H9 (cell line): ENCODE measurements around the gene UNC5A. TPM values are rescaled to one million over a fixed set of nuclear protein-coding genes. Genes with fewer than 3 reads are reported as not detected.

Experiments
- DNase-seq: peaks from one replicate; pipeline ENCODE4 v3.0.0-alpha.2; 2017
- H2AFZ ChIP-seq: one replicate; pipeline ENCODE4 v1.6.1; 2013; ENCODE audit warnings: mild to moderate bottlenecking, low read length, control low read depth, moderate library complexity
- H2AK5ac ChIP-seq: 2 replicates; pipeline ENCODE4 v1.6.1; 2013; ENCODE audit warnings: low read length, control low read depth, mixed read lengths; ENCODE audit not compliant: insufficient read length
- H2BK120ac ChIP-seq: one replicate; pipeline ENCODE4 v1.6.1; 2013; ENCODE audit warnings: low read depth, mild to moderate bottlenecking, low read length, control low read depth, inconsistent platforms; ENCODE audit not compliant: poor library complexity, severe bottlenecking
- H2BK12ac ChIP-seq: 2 replicates; pipeline ENCODE4 v1.6.1; 2013; ENCODE audit warnings: low read length, control low read depth, mixed read lengths, low read depth; ENCODE audit not compliant: insufficient read length
- H2BK15ac ChIP-seq: 2 replicates; pipeline ENCODE4 v1.6.1; 2013; ENCODE audit warnings: low read depth, low read length, control low read depth
- H2BK20ac ChIP-seq: one replicate; pipeline ENCODE4 v1.6.1; 2013; ENCODE audit warnings: low read depth, mild to moderate bottlenecking, low read length, control low read depth, inconsistent platforms; ENCODE audit not compliant: poor library complexity, severe bottlenecking
- H2BK5ac ChIP-seq: 2 replicates; pipeline ENCODE4 v1.6.1; 2013; ENCODE audit warnings: low read length, control low read depth, mixed read lengths; ENCODE audit not compliant: insufficient read length
- H3K14ac ChIP-seq: 2 replicates; pipeline ENCODE4 v1.6.1; 2013; ENCODE audit warnings: low read length, control low read depth; ENCODE audit not compliant: insufficient read depth
- H3K18ac ChIP-seq: 2 replicates; pipeline ENCODE4 v1.6.1; 2013; ENCODE audit warnings: low read depth, mild to moderate bottlenecking, mixed read lengths, low read length, control low read depth; ENCODE audit not compliant: insufficient read length
- H3K23ac ChIP-seq: 2 replicates; pipeline ENCODE4 v1.6.1; 2013; ENCODE audit warnings: low read length, control low read depth, mixed read lengths, low read depth; ENCODE audit not compliant: insufficient read length
- H3K23me2 ChIP-seq: 2 replicates; pipeline ENCODE4 v1.6.1; 2013; ENCODE audit warnings: low read depth, mild to moderate bottlenecking, mixed read lengths, low read length, control low read depth; ENCODE audit not compliant: insufficient read length, poor library complexity, severe bottlenecking
- H3K27ac ChIP-seq: 2 replicates; pipeline ENCODE4 v1.5.1; 2013; ENCODE audit warnings: low read length, control low read depth, mixed read lengths, low read depth; ENCODE audit not compliant: insufficient read length
- H3K27me3 ChIP-seq: 2 replicates; pipeline ENCODE4 v1.6.1; 2013; ENCODE audit warnings: low read length, control low read depth, inconsistent platforms; ENCODE audit not compliant: insufficient read depth
- H3K4ac ChIP-seq: 2 replicates; pipeline ENCODE4 v1.6.1; 2013; ENCODE audit warnings: low read depth, mild to moderate bottlenecking, control low read depth, inconsistent platforms, low read length, moderate library complexity
- H3K4me1 ChIP-seq: 2 replicates; pipeline ENCODE4 v1.6.1; 2013; ENCODE audit warnings: low read length, control low read depth, inconsistent platforms; ENCODE audit not compliant: insufficient read depth
- H3K4me2 ChIP-seq: 2 replicates; pipeline ENCODE4 v1.6.1; 2013; ENCODE audit warnings: low read length, control low read depth, mixed read lengths; ENCODE audit not compliant: insufficient read length, insufficient read depth
- H3K56ac ChIP-seq: 2 replicates; pipeline ENCODE4 v1.6.1; 2013; ENCODE audit warnings: low read depth, mild to moderate bottlenecking, mixed read lengths, low read length, control low read depth; ENCODE audit not compliant: insufficient read length
- H3K79me1 ChIP-seq: 2 replicates; pipeline ENCODE4 v1.6.1; 2013; ENCODE audit warnings: low read depth, mild to moderate bottlenecking, moderate library complexity, low read length, control low read depth, inconsistent platforms; ENCODE audit not compliant: insufficient read depth, poor library complexity, severe bottlenecking
- H3K79me2 ChIP-seq: 2 replicates; pipeline ENCODE4 v1.6.1; 2013; ENCODE audit warnings: low read length, control low read depth, inconsistent platforms; ENCODE audit not compliant: insufficient read depth
- H3K9ac ChIP-seq: 2 replicates; pipeline ENCODE4 v1.6.1; 2013; ENCODE audit warnings: low read length, control low read depth, mixed read lengths; ENCODE audit not compliant: insufficient read length; ENCODE audit errors: extremely low read depth
- H3K9me3 ChIP-seq: one replicate; pipeline ENCODE4 v1.6.1; 2013; ENCODE audit warnings: low read depth, low read length, inconsistent platforms; ENCODE audit not compliant: control insufficient read depth
- H3T11ph ChIP-seq: one replicate; pipeline ENCODE4 v1.6.1; 2013; ENCODE audit warnings: mild to moderate bottlenecking, low read length, control low read depth, inconsistent platforms
- H4K20me1 ChIP-seq: one replicate; pipeline ENCODE4 v1.6.1; 2013; ENCODE audit not compliant: control insufficient read depth, insufficient read length, insufficient read depth
- H4K5ac ChIP-seq: 2 replicates; pipeline ENCODE4 v1.6.1; 2013; ENCODE audit warnings: low read depth, mild to moderate bottlenecking, mixed read lengths, low read length, control low read depth; ENCODE audit not compliant: insufficient read length
- H4K8ac ChIP-seq: replicated peaks from 2 replicates; pipeline ENCODE4 v1.6.1; 2013; ENCODE audit warnings: low read length, control low read depth, mixed read lengths, low read depth; ENCODE audit not compliant: insufficient read length
- H4K91ac ChIP-seq: 2 replicates; pipeline ENCODE4 v1.6.1; 2013; ENCODE audit warnings: low read depth, mild to moderate bottlenecking, moderate library complexity, mixed read lengths, low read length, control low read depth; ENCODE audit not compliant: insufficient read length
- H3K27ac Mint-ChIP-seq, 3 experiments: 2 replicates in 2 of 3; 3 replicates in 1 of 3; pipeline ENCODE4 v1.8.0; 2020 to 2021; ENCODE audit warnings: mixed read lengths in 3 of 3, mild to moderate bottlenecking in 1 of 3, moderate library complexity in 1 of 3
- H3K27me3 Mint-ChIP-seq: 2 replicates; pipeline ENCODE4 v1.8.0; 2021; ENCODE audit warnings: low read depth, mild to moderate bottlenecking, moderate library complexity, mixed read lengths
- H3K36me3 Mint-ChIP-seq, 3 experiments: 2 replicates in 2 of 3; 3 replicates in 1 of 3; pipeline ENCODE4 v1.8.0; 2020 to 2021; ENCODE audit warnings: low read depth in 3 of 3, mixed read lengths in 3 of 3; ENCODE audit not compliant: insufficient read depth in 1 of 3
- H3K4me1 Mint-ChIP-seq, 2 experiments: 2 replicates each; pipeline ENCODE4 v1.8.0; 2020; ENCODE audit warnings: mixed read lengths in 2 of 2
- H3K4me3 Mint-ChIP-seq, 2 experiments: 2 replicates in 1 of 2; 3 replicates in 1 of 2; pipeline ENCODE4 v1.8.0; 2020 to 2021; ENCODE audit warnings: mild to moderate bottlenecking in 2 of 2, mixed read lengths in 2 of 2, moderate library complexity in 1 of 2
- H3K9me3 Mint-ChIP-seq, 2 experiments: 2 replicates in 1 of 2; 3 replicates in 1 of 2; pipeline ENCODE4 v1.8.0; 2020; ENCODE audit warnings: mild to moderate bottlenecking in 2 of 2, mixed read lengths in 2 of 2, moderate library complexity in 1 of 2
- CTCF ChIP-seq: fragments of 200-600 bp; sonication (generic); conservative IDR thresholded peaks from 3 replicates; pipeline ENCODE4 v1.8.0; 2021; ENCODE audit warnings: antibody characterized with exemption, mild to moderate bottlenecking
- WGBS: extraction: QIAGEN DNeasy Blood & Tissue Kit; methylation state at CpG from one replicate; pipeline ENCODE4 v1.1.7; 2013; ENCODE audit warnings: missing lambda C conversion rate, low lambda C conversion rate, mixed read lengths; ENCODE audit not compliant: insufficient read length; ENCODE audit errors: extremely low coverage; 5-methylcytosine and 5-hydroxymethylcytosine counted together
- total RNA-seq: library from RNA; stranded (reverse); gene quantifications from 2 replicates; pipeline ENCODE4 v1.2.1, GENCODE V29; 2021

Gene UNC5A
- total RNA-seq, 1 experiment from 2014 or later, result 4.4 TPM

GRCh38 chr5:176844281-176844680, 33.9 kb downstream of the UNC5A start:
- H3K18ac ChIP-seq, result no peak overlapping the region
- no peaks in the 10 kb centered on the region for H3K4me1 ChIP-seq
- no peak overlapping the region for H2AK5ac ChIP-seq

More at GRCh38 chr5:176844281-176844680, 33.9 kb downstream of the UNC5A start:
- no peak overlapping the region for H2BK20ac ChIP-seq
- no peaks in the 10 kb centered on the region for H3K9me3 Mint-ChIP-seq
- H2BK12ac ChIP-seq, result no peak overlapping the region
- no peak overlapping the region for H2AFZ ChIP-seq
- no peak overlapping the region for H4K5ac ChIP-seq
- H3K27ac Mint-ChIP-seq, result no peak overlapping the region
- no peaks in the 10 kb centered on the region for H3K9me3 ChIP-seq
- H3T11ph ChIP-seq, result no peak overlapping the region
- H3K14ac ChIP-seq, result no peak overlapping the region; the same call in 1 of the 2 replicates
- H3K36me3 Mint-ChIP-seq, result no peaks in the 10 kb centered on the region
- DNase-seq, result no peak
- no peak overlapping the region for H2BK15ac ChIP-seq
- no peak overlapping the region for H2BK5ac ChIP-seq
- no peak for TF ChIP-seq CTCF
- no peaks in the 10 kb centered on the region for H3K79me2 ChIP-seq
- no peaks in the 10 kb centered on the region for H3K23me2 ChIP-seq
- H3K23ac ChIP-seq, result no peak overlapping the region
- no CpG with 5 or more reads among the region's 10 CpGs for WGBS
- no peak overlapping the region for H2BK120ac ChIP-seq
- no peak overlapping the region for H3K4ac ChIP-seq
- no peak overlapping the region for H3K4me2 ChIP-seq
- peaks cover 7 to 35% of the 10 kb centered on the region in 2 experiments for H3K4me1 Mint-ChIP-seq
- no peaks in the 10 kb centered on the region for H4K20me1 ChIP-seq
- no peaks in the 10 kb centered on the region for H3K79me1 ChIP-seq
- H3K27ac ChIP-seq, result no peak overlapping the region
- H3K4me3 Mint-ChIP-seq, result no peak overlapping the region
- H4K91ac ChIP-seq, result no peak overlapping the region
- peaks cover 15% of the 10 kb centered on the region for H3K27me3 Mint-ChIP-seq
- no peak overlapping the region for H3K9ac ChIP-seq
- H3K27me3 ChIP-seq, result no peaks in the 10 kb centered on the region
- no peak overlapping the region for H4K8ac ChIP-seq
- no peak overlapping the region for H3K56ac ChIP-seq
